T-helper 22 cell (primary cell): Measurements from ENCODE around the gene TRPM3.

Experiments used
- DNase-seq: peaks from one replicate; pipeline ENCODE4 v3.0.0-alpha.2; 2020; ENCODE audit warnings: low read depth

The TRPM3 gene

DNA sequence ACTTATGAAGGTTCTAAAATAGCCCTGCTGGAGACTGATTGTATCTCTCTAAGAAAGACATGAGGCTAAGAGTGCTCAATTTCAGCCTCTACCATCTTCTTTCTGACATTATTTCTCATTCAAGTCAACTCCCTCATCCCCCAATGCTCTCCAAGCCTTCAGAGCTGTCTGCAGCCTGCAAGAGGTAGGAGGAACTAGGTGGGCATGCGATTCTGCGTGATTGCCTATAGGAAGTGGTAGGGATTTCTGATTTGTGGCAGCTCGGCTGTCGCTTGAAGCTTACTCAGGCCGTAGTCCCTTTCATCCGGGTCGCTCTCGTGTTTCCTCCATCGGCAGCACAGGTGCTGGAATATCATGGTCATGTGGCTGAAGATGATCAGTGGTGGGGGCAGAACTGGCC, 568.9 kb downstream of the TRPM3 start:
- no peak for DNase-seq

DNA sequence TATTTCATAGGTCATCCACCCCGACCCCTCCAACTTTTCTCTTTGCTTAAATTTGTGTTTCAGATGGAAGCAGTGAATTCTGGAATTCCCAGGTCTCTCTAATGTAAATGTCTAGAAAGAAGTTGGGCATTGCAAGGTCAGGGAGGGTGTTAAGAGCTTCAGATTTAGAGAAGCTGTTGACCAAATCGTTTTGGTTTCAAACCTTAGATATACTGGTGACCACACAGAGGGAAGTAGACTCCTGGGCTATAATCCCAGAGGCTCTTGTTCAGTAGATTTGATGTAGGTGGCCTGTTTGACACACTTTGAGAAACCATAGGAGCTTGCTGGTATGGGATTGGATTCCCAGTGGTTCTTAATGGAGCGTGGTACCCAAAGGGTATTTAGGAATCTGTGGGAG, 569.6 kb downstream of the TRPM3 start:
- DNase-seq: no peak

DNA sequence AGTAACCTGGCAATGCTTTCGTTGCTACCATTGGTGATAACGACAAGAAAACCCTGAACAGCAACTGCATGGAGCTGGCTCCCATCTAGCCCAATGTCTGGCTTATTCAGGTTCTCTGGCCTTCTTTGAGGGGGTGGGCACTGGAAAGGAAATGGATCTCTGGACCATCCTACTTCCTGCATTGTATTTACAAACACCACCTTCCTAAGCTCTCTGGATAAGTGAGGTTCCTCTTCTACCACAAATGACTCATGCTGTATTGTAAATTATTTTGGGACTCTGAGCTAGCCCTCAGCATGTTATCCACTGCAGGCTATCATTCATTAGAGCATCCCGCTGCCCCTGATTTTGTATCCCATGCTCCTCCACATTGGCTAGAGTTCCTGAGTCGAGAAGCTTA, 570.0 kb downstream of the TRPM3 start:
- DNase-seq: no peak

DNA sequence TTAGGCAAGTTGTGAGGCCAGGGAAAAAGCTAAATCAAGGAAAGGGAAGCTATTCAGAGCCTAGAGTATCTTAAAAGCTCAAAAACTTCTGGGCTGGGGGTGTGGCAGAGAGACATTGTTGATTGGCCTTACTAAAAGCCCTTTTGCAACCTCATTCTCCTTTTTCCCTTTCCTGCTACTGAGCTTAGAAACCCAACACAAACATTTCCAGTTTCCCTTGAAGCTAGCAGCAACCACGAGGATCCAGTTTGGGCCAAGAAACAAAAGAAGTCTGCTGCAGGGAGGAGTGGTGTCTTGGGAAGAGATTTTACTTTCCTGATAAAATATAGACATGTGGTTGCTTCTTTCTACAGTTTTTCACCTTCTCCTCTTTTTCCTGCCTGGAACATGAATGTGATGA, 571.5 kb downstream of the TRPM3 start:
- DNase-seq: no peak

DNA sequence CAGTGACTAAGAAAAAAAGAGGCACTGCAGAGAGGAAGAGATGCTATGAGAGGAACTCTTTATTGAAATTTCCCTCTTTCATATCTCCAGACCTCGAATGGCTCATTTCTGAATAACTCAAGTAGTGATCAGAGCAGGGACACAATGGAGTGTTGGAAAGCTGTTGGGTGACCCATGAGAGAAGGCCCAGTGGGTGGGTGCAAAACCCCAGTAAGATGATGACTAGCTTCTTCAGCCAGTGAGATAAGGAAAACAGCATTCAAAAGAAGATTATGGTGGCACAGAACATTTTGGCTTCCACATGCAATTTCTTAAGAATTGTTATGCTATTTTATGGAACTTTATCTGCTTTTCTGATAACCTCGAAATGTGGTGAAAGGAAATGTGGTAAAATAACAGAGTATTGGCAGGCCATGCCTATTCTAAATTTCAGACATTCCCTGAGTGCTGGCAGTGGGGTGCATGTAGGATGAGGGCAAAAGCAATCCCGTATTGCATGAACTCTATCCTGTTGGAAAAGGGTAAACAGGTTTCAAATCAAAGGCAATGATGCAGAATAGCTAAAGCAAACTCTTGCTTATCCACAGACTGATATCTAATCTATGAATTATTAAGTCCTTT, 579.0 kb downstream of the TRPM3 start:
- no peak for DNase-seq

DNA sequence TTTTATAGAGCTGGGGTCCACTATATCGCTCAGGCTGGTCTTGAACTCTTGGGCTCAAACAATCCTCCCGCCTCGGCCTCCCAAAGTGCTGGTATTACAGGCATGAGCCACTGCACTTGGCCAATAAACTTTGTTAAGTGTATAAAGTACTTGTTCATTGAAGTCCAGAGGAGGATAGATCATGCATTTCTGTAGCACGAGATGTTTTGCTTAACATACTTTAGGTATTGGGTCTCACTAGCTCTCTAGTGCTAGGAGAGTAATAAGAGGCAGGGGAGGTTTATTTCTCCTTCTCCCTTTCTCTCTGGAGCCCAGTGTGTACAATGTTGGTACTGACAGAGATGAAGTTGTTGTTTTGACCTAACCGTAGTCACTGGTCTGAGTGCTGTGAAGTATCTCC, 581.4 kb downstream of the TRPM3 start:
- DNase-seq: no peak

- DNase-seq: no peak
Observed at GRCh38 chr9:70539526-70539925, 581.9 kb downstream of the TRPM3 start.

DNA sequence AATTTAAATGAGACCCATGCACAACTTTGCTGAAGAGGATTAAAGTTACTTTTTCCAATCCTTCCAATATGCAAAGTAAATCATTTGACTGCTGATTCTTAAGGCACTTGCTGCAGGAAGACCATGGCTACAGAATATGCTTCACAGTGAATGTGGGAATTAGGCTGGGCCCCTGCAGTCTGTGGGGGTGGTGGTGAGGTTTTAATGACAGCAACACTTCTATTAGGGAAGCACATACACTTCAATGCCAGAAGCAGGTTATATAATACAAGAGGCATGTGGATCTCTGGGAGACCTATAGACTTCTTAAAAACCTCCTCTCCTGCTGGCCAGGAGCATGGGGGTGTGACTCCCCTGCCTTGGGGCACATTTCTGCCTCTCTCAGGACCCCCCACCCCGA, 582.4 kb downstream of the TRPM3 start:
- no peak for DNase-seq

- no peak for DNase-seq
Observed at GRCh38 chr9:70537084-70537483, 584.3 kb downstream of the TRPM3 start.

DNA sequence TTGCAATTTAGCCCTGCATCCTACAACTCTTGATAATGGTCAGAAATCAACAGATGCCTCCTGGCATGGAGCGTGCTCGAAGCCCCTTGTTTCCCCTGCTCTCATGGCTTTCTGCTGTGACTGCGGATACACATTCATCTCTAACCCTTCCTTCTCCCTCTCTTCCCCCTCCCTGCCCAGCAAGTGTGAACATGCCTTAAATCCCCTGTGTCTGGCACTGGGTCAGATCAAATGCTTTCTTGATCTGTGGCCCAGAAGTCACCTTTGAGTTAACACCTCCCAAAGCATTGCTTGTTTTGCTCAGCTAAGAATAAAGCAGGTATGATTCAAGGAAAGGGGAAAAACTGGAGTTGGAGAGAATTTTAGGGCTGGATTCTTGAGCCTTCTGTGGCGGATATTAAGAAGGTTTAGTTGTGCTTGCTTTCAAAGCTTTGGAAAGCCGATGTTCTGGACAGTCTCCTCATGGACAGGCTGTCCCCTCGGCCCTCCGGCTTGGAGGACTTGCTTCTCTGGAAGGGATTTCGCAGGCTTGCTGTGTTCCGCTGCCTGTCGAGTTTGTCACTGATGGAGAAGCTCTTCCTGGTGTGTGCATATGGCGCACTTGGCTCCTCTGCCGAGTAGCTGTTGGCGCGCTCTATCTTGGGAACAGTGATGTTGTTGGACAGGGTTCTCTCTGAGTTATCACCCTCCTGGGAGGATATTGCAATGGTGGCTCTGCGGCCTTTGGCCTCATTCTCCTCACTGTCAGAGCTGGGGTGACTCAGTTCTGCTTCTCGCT, 585.7 kb downstream of the TRPM3 start:
- no peak for DNase-seq

- DNase-seq: no peak
Observed at GRCh38 chr9:70534471-70534870, 587.0 kb downstream of the TRPM3 start.

- DNase-seq: no peak
Observed at GRCh38 chr9:70534061-70534460, 587.4 kb downstream of the TRPM3 start.

- no peak for DNase-seq
Observed at GRCh38 chr9:70533492-70533891, 587.9 kb downstream of the TRPM3 start.

DNA sequence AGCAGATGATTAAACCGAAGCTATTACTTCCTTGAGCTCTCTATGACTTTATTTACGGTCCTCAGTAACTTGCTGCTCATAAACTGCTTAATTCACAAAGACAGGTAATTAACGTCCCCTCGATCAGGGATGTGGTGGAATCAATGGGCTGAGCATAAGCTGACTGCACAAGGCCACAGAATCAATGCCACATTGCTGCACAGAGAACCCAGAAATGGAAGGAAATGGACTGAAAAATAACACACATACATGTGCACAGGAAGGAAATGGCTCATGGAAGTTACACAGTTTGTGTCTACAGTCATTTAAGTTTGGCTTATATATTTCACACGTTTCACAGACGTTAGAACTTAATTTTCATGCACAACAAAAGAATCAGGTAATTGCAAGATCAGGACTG, 588.7 kb downstream of the TRPM3 start:
- DNase-seq: no peak

DNA sequence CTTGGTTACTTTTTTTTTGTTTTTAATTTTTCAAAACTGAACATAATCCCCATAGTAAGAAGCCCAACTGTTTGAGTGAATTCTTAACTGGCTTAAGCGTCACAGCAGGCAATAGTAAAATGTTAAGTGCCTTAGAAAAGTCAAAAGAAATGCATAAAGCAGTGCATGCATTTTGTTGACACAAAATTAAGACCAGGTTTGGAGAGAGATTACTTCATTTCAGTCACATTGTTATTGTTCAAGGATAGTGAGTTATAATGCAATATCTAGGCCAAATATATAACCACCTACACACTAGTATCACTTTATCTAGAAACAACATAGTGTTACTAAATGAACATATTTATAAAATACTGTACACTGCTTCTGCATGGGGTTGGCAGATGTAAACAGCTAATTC, 590.1 kb downstream of the TRPM3 start:
- DNase-seq: no peak

GRCh38 chr9:70530716-70531115, 590.7 kb downstream of the TRPM3 start:
- no peak for DNase-seq

DNA sequence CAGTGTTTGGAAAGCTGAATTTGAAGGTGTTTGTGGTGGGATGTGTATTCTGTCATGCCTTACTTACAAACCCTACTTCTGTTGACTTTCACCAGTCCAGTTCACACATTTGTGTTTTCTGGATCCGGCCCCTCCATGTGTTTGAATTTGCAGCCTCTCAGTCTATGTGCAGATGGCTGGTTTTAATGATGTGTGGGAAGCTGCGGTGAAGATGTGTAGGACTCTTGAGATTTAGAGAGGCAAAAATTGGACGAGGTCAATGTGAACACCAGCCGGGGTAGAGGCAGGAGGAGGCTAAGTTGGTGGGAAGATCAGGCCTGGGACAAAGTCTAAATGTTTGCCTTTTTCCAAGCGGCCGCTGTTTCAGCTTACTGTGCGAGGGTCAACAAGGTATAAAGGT, 591.6 kb downstream of the TRPM3 start:
- DNase-seq: no peak

DNA sequence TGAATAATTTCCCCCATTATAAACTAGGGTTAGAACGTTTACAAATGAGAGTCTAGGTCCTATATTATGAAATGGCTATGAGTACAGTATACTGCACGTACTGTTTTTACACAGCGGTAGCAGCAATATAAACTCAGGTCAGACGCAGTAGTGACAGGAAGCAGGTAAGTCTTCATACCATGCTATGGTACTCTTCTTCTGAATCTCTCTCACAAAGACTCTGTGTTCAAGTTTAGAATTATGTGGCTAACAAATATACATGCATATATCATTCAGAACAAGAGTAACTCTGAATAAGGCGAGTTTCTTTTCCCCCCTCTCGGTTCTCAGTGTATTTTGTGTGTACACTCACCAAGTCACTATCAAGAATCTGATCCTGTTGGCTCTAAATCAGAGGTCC, 592.0 kb downstream of the TRPM3 start:
- DNase-seq: no peak

DNA sequence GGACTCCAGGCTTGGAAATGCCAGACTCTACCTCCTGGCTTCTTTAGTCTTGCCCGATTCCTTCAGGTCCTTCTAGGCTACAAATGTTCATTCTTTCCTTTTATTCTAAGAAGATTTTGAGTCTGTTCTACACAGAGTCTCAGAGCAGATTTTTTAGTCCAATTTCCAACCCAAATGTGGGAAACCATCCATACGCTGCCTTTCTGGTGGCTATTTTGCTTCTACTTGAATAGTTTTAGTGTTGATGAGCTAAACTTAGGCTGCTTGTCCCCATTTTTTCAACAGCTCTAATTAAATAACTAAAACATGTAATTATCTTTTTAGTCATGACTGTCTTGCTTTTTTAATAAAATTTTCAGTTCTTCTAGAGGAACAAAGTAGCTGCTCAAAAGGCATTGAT, 594.5 kb downstream of the TRPM3 start:
- no peak for DNase-seq

- DNase-seq: no peak
Observed at GRCh38 chr9:70525519-70525918, 595.9 kb downstream of the TRPM3 start.

DNA sequence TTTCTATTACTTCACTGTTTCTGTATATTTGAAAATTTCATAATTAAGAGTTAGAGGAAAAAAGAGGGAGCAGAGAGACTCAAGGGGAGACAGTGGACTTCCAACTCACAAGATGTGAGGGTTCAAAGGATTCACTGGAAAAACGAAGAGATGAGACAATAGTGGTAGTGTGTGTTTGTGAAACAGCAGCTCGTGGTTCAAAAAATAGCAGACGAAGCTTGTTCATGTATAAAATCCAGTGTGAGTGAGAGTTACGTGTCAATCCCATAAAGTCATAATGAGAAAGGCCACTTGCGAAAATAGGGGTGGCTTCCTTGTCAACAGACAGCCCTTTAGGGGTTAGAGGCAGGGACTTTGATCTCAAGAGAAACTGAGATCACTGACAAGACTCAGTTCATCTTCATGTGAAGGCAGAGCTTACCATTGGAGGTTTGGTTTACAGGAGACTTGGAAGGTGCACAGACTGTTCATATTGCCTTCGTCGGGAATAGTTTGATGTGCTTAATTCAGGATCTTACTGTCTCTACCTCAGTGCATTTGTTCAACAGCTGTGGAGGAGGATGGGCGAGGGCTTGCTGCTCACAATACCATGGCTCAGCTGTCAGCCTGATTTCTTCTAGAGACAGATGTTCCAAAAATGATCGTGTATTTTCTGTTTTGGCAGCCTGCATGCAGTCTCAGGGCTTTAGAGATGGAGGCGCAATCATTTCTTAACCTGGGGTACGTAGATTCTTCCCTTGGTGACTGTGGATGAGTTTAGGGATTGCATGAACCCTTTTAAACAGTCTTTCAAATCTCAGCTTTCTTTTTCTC, 601.3 kb downstream of the TRPM3 start:
- DNase-seq: no peak

GRCh38 chr9:70517926-70518610, 603.4 kb downstream of the TRPM3 start:
- DNase-seq: no peak

DNA sequence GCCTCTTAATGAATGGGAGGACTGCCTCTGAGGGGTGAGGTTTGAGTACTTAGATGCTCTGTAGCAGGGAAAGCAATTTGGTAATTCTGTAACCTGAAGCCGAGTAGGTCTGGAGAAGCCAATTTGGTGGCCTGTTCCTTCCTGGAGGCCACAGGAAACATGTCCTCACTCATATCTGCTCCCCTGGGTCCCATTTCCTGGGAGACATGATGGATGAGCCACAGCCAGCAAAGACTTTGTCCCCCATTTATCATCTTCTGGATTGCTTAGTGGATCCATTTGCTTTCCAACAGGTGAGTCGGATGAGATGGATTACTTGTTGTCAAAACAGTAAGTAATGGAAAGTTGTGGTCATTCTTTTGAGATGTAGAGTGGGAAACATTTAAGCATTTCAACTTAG, 607.1 kb downstream of the TRPM3 start:
- DNase-seq: no peak
